Stomach (tissue), 4 donors: ENCODE data around the gene SBF1.

Source experiments
- POLR2AphosphoS5 ChIP-seq, 3 donors: sonication (generic); formaldehyde crosslinking; IDR thresholded peaks; one replicate each; pipeline ENCODE4 v1.6.1; 2016; ENCODE audit warnings: antibody characterized with exemption in 3 of 3
- TF ChIP-seq, protein P1 (sequence below), 7 experiments: fragments of 450-650 bp in 4 of 7; fragments of 200-600 bp in 3 of 7; sonication (generic) in 3 of 7; IDR thresholded peaks; one replicate each; pipeline ENCODE4 v1.5.1; 2016 to 2019; ENCODE audit warnings: antibody characterized with exemption in 7 of 7, control low read depth in 2 of 7, mild to moderate bottlenecking in 1 of 7

DNA sequence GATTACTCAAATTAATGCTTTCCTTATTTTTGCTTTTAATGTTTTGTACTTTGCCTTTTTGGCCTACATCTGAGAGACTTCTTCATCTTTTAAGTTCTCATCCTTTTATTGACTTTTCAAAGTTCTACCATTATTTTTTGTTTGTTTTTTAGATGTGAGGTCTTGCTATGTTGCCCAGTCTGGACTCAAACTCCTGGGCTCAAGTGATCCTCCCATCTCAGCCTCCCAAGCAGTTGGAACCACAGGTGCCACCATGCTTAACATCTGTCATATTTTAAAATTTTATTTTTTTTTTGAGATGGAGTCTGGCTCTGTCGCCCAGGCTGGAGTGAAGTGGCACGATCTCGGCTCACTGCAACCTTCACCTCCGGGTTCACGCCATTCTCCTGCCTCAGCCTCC lies 73.9 kb downstream of the SBF1 start:
- TF ChIP-seq, protein P1, sequence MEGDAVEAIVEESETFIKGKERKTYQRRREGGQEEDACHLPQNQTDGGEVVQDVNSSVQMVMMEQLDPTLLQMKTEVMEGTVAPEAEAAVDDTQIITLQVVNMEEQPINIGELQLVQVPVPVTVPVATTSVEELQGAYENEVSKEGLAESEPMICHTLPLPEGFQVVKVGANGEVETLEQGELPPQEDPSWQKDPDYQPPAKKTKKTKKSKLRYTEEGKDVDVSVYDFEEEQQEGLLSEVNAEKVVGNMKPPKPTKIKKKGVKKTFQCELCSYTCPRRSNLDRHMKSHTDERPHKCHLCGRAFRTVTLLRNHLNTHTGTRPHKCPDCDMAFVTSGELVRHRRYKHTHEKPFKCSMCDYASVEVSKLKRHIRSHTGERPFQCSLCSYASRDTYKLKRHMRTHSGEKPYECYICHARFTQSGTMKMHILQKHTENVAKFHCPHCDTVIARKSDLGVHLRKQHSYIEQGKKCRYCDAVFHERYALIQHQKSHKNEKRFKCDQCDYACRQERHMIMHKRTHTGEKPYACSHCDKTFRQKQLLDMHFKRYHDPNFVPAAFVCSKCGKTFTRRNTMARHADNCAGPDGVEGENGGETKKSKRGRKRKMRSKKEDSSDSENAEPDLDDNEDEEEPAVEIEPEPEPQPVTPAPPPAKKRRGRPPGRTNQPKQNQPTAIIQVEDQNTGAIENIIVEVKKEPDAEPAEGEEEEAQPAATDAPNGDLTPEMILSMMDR (IDR thresholded peaks at IDR 0.05), result no peak
- TF ChIP-seq POLR2AphosphoS5 (IDR thresholded peaks at IDR 0.05), result no peak
